22Rv1 (cell line): Measurements from ENCODE around the gene SUCLG2.

ENCODE experiments used
- H3K27ac ChIP-seq: fragments of 450-650 bp; 2 replicates; pipeline ENCODE4 v1.5.1; 2017
- CTCF ChIP-seq: fragments of 450-650 bp; IDR thresholded peaks from 2 replicates; pipeline ENCODE4 v1.5.1; 2017; ENCODE audit warnings: mild to moderate bottlenecking
- ZFX ChIP-seq: fragments of 450-650 bp; IDR thresholded peaks from 2 replicates; pipeline ENCODE4 v1.6.1; 2017; ENCODE audit warnings: antibody characterized with exemption, borderline replicate concordance

Gene SUCLG2

GRCh38 chr3:67601919-67602608 lies 52.3 kb downstream of the SUCLG2 start:
- H3K27ac ChIP-seq, result no peak overlapping the region
- TF ChIP-seq ZFX (no peak), CTCF (no peak)

- TF ChIP-seq ZFX (no peak), CTCF (no peak)
Observed at GRCh38 chr3:67601385-67601784, 53.0 kb downstream of the SUCLG2 start.

GRCh38 chr3:67599821-67600220 lies 54.6 kb downstream of the SUCLG2 start:
- H3K27ac ChIP-seq, result no peak overlapping the region
- TF ChIP-seq CTCF (no peak), ZFX (no peak)

More at GRCh38 chr3:67601385-67601784, 53.0 kb downstream of the SUCLG2 start:
- no peak overlapping the region for H3K27ac ChIP-seq

GRCh38 chr3:67598814-67599556 lies 55.4 kb downstream of the SUCLG2 start:
- no peak for TF ChIP-seq ZFX
- no peak for TF ChIP-seq CTCF

GRCh38 chr3:67595424-67595823 lies 59.0 kb downstream of the SUCLG2 start:
- TF ChIP-seq CTCF, result no peak
- TF ChIP-seq ZFX, result no peak
- H3K27ac ChIP-seq, result no peak overlapping the region

More at GRCh38 chr3:67598814-67599556, 55.4 kb downstream of the SUCLG2 start:
- no peak overlapping the region for H3K27ac ChIP-seq

- TF ChIP-seq CTCF (no peak), ZFX (no peak)
Observed at GRCh38 chr3:67593761-67594234, 60.6 kb downstream of the SUCLG2 start.

GRCh38 chr3:67592057-67592456 lies 62.4 kb downstream of the SUCLG2 start:
- TF ChIP-seq CTCF (no peak), ZFX (no peak)
- no peak overlapping the region for H3K27ac ChIP-seq

More at GRCh38 chr3:67593761-67594234, 60.6 kb downstream of the SUCLG2 start:
- H3K27ac ChIP-seq, result no peak overlapping the region
